ENCODE measurements around the gene MSN.

DNA sequence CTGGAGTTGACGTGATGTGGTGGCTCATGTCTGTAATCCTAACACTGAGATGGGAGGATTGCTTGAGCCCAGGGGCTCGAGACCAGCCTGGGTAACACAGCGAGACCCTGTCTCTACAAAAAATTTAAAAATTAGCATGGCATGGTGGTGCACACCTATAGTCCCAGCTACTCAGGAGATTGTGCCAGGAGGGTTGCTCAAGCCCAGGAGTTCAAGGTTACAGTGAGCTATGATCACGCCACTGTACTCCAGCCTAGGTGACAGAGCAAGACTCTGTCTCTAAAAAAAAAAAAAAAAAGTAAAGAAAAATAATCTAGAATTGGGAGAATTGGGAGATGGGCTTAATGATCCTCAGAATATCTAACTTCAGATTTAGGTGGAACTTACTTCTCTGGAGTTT is 51.1 kb downstream of the MSN start:
- no peak for TF ChIP-seq TAF1 (IDR thresholded peaks at IDR 0.05; ENCODE audit: borderline replicate concordance, insufficient read depth, low read length)
- TF ChIP-seq, protein P1, sequence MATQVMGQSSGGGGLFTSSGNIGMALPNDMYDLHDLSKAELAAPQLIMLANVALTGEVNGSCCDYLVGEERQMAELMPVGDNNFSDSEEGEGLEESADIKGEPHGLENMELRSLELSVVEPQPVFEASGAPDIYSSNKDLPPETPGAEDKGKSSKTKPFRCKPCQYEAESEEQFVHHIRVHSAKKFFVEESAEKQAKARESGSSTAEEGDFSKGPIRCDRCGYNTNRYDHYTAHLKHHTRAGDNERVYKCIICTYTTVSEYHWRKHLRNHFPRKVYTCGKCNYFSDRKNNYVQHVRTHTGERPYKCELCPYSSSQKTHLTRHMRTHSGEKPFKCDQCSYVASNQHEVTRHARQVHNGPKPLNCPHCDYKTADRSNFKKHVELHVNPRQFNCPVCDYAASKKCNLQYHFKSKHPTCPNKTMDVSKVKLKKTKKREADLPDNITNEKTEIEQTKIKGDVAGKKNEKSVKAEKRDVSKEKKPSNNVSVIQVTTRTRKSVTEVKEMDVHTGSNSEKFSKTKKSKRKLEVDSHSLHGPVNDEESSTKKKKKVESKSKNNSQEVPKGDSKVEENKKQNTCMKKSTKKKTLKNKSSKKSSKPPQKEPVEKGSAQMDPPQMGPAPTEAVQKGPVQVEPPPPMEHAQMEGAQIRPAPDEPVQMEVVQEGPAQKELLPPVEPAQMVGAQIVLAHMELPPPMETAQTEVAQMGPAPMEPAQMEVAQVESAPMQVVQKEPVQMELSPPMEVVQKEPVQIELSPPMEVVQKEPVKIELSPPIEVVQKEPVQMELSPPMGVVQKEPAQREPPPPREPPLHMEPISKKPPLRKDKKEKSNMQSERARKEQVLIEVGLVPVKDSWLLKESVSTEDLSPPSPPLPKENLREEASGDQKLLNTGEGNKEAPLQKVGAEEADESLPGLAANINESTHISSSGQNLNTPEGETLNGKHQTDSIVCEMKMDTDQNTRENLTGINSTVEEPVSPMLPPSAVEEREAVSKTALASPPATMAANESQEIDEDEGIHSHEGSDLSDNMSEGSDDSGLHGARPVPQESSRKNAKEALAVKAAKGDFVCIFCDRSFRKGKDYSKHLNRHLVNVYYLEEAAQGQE (IDR thresholded peaks at IDR 0.05; ENCODE audit: insufficient read depth in 1 of 2, low read depth in 2 of 2, low read length in 2 of 2) = no peak
- no peak for TF ChIP-seq FOXP2 (optimal IDR thresholded peaks at IDR 0.05; ENCODE audit: borderline replicate concordance, extremely low read depth, extremely low read length, insufficient read depth)
- no peak for TF ChIP-seq POLR2AphosphoS5 (IDR thresholded peaks at IDR 0.05; ENCODE audit: low read depth, low read length)

Data from PFSK-1 (cell line).